Measurements from ENCODE around the gene AKNA. TPM values are rescaled to one million over a fixed set of nuclear protein-coding genes. Genes with fewer than 3 reads are reported as not detected.
A peak's percentile ranks its signal among the peaks of the same experiment; 100 is the strongest.

Gene AKNA, protein sequence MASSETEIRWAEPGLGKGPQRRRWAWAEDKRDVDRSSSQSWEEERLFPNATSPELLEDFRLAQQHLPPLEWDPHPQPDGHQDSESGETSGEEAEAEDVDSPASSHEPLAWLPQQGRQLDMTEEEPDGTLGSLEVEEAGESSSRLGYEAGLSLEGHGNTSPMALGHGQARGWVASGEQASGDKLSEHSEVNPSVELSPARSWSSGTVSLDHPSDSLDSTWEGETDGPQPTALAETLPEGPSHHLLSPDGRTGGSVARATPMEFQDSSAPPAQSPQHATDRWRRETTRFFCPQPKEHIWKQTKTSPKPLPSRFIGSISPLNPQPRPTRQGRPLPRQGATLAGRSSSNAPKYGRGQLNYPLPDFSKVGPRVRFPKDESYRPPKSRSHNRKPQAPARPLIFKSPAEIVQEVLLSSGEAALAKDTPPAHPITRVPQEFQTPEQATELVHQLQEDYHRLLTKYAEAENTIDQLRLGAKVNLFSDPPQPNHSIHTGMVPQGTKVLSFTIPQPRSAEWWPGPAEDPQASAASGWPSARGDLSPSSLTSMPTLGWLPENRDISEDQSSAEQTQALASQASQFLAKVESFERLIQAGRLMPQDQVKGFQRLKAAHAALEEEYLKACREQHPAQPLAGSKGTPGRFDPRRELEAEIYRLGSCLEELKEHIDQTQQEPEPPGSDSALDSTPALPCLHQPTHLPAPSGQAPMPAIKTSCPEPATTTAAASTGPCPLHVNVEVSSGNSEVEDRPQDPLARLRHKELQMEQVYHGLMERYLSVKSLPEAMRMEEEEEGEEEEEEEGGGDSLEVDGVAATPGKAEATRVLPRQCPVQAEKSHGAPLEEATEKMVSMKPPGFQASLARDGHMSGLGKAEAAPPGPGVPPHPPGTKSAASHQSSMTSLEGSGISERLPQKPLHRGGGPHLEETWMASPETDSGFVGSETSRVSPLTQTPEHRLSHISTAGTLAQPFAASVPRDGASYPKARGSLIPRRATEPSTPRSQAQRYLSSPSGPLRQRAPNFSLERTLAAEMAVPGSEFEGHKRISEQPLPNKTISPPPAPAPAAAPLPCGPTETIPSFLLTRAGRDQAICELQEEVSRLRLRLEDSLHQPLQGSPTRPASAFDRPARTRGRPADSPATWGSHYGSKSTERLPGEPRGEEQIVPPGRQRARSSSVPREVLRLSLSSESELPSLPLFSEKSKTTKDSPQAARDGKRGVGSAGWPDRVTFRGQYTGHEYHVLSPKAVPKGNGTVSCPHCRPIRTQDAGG (N-terminal part only)
- 100 to 1,000 TPM; 107 to 118 TPM for total RNA-seq

DNA sequence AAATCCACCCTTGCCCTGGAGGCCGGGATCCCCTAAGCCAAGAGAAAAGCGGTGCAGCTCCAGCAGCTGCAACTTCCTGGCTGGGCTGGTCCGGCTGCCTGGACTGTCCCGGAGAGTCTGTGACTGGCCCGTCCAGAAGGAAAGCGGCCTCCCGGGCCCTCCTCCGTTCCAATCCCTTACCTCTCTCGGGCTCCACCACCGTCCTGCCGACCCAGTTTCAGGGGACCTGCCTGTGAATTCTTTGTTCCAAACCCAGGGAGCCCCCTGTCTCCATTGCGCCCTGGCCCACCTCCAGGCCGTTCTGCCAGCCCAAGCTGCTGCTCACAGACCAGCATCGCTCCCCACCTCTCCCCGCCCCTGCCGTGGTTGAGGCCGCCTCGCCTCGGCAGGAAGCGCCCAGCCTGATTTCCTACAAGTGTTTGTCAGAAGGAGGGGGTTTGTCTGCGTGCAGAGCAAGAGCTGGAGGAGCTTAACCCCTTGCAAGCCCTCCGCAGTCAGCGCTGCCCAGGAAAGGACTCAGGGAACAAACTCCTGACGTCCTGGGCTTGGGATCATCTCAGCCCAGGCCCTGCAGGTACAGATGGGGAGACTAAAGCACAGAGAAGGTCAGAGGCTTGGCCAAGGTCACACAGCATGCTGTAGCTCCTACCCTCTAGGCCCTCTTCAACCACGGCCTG is at the start of gene AKNA:
TSS of gene AKNA (minus strand) at position 303 of the 677 bp plus-strand sequence. CDS start 6,649 bp downstream, outside the sequence.
- no peaks in the 10 kb centered on the region for H3K9me3 Mint-ChIP-seq
- H3K27ac Mint-ChIP-seq = peak within 1 kb of the TSS; percentile 100
- H3K36me3 Mint-ChIP-seq (ENCODE audit: low read depth) = peaks cover 54% of the 10 kb centered on the region
- DNase-seq = peak; percentile 88
- H3K27me3 Mint-ChIP-seq (ENCODE audit: low read depth) = no peaks in the 10 kb centered on the region
- peak within 1 kb of the TSS; percentile 97 for H3K4me3 Mint-ChIP-seq
- H3K4me1 Mint-ChIP-seq (ENCODE audit: low read depth) = peaks cover 66% of the 10 kb centered on the region
- intact Hi-C loops (cut with micrococcal nuclease) = loop anchor here (5.0 to 10.0 kb wide), 5 partner anchors 509 to 1113 kb away; partner anchors contain the start of genes CDC26 and PRPF4
- CTCF ChIA-PET = interaction anchor here (0.9 to 6.5 kb wide), 9 partner anchors 8 to 229 kb away, joined by 3 to 46 read pairs (median 5); no protein-coding TSS in a partner anchor

DNA sequence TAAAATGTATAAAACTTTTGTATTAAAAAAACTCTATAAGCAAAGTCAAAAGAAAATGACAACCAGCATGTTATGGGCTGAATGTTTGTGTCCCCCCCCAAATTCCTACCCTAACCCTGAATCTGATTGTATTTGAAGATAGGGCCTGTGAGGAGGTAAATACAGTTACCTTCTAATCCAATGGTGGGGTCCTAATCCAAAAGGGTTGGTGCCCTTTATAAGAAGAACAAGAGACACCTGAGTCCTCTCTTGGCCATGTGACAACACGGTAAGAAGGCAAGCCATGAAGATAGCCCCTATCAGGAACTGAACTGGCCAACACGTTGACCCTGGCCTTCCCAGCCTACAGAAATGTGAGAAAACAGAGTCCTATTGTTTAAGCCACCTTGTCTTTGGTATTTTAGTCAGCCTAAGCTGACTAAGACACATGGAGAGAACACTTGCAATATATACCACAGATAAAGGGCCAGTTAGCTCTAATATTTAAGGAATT is 49.7 kb upstream of the AKNA start:
- Mint-ChIP-seq H3K4me1 (ENCODE audit: low read depth) (peaks cover 2% of the 10 kb centered on the region), H3K9me3 (no peaks in the 10 kb centered on the region), H3K36me3 (ENCODE audit: low read depth) (no peaks in the 10 kb centered on the region), H3K4me3 (no peak overlapping the region), H3K27ac (no peak overlapping the region), H3K27me3 (ENCODE audit: low read depth) (no peaks in the 10 kb centered on the region)
- intact Hi-C loops (cut with micrococcal nuclease) = loop anchor here (5.0 kb wide), 1 partner anchor 50 kb away; no protein-coding TSS in a partner anchor
- no peak for DNase-seq
- CTCF ChIA-PET = interaction anchor here (0.6 to 1.0 kb wide), 2 partner anchors 48 to 49 kb away, joined by 3 to 4 read pairs; no protein-coding TSS in a partner anchor

DNA sequence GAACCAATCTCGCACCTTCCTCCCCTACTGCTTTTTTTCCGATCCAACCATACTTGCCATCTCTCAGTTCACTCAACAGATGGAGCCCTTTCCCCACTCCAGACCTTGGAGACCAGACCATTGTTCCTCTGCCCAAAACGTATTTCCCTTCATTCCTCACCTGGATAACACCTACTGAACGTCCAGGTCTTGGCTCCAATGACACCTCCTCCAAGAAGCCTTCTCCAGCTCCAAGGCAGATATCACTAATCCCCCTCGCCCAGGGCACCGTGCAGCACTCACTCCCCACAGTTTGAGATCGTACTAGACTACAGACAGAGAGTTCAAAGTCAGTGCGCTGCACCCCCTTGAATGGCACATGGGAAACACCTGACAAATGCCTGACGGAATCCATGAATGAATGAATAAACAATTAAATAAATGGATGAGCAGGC is 47.1 kb upstream of the AKNA start:
- DNase-seq = peak; percentile 37
- no peaks in the 10 kb centered on the region for H3K36me3 Mint-ChIP-seq (ENCODE audit: low read depth)
- CTCF ChIA-PET = interaction anchor here (0.6 to 3.2 kb wide), 9 partner anchors 16 to 218 kb away, joined by 3 to 37 read pairs (median 6); no protein-coding TSS in a partner anchor
- peaks cover 2% of the 10 kb centered on the region for H3K4me1 Mint-ChIP-seq (ENCODE audit: low read depth)
- intact Hi-C loops (cut with micrococcal nuclease) = loop anchor here (1.0 to 5.0 kb wide), 3 partner anchors 52 to 218 kb away; no protein-coding TSS in a partner anchor
- H3K9me3 Mint-ChIP-seq = no peaks in the 10 kb centered on the region
- H3K27ac Mint-ChIP-seq = no peak overlapping the region
- H3K27me3 Mint-ChIP-seq (ENCODE audit: low read depth) = no peaks in the 10 kb centered on the region
- no peak overlapping the region for H3K4me3 Mint-ChIP-seq

DNA sequence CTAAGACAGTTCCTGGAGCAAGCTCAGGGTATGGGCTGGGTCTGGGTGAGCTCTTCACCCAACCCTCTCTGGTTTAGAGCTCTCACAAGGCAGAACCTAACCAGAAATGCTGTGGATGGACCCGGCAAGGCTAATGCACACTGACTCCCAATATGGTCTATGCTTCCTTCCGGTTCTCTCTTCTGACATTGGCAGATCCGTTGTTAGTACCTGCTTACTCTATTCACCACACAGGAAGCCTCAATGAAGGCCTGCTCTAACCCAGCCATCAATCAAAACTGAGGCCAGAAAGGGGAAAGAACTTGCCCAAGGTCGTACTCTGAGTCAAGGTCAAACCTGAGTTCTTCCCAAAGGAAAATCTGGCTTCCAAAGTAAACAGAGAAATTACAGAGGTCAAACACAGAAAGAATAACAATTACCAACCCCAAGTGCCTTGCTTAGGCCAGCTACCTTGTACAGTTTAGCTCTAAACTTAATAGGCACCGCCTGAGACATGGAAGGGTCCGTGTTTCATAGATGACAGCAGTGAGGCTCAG is 46.0 kb upstream of the AKNA start:
- intact Hi-C loops (cut with micrococcal nuclease) = loop anchor here (1.0 kb wide), 2 partner anchors 74 to 220 kb away; no protein-coding TSS in a partner anchor
- Mint-ChIP-seq H3K36me3 (ENCODE audit: low read depth) (no peaks in the 10 kb centered on the region), H3K4me3 (no peak overlapping the region), H3K27ac (no peak overlapping the region), H3K9me3 (no peaks in the 10 kb centered on the region), H3K27me3 (ENCODE audit: low read depth) (no peaks in the 10 kb centered on the region), H3K4me1 (ENCODE audit: low read depth) (peaks cover 2% of the 10 kb centered on the region)
- CTCF ChIA-PET = interaction anchor here (0.6 to 3.2 kb wide), 6 partner anchors 18 to 220 kb away, joined by 3 to 37 read pairs (median 4); partner anchors contain the start of gene WHRN
- DNase-seq = peak; percentile 16

DNA sequence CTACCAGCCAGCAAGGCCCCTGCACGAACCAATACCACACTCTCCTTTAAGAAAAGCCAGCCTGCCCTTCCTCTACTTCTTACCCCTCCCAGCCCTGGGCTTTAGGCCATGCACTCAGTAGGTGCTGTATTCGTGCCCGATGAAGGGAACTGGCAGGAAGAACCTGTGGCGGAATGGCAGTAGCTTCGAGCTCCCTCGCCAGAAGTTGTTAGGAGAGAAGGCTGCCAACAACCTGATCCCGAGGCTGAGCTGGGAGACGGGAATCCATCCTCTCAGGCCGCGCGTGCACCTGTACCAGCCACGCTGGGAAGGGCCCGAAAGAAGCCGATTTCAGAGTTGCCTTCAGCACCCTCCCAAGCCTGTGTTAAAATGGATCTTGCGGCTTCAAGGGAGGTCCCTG is 45.3 kb upstream of the AKNA start:
- Mint-ChIP-seq H3K4me1 (ENCODE audit: low read depth) (peaks cover 2% of the 10 kb centered on the region), H3K9me3 (no peaks in the 10 kb centered on the region), H3K27me3 (ENCODE audit: low read depth) (no peaks in the 10 kb centered on the region), H3K4me3 (no peak overlapping the region), H3K36me3 (ENCODE audit: low read depth) (no peaks in the 10 kb centered on the region), H3K27ac (no peak overlapping the region)
- CTCF ChIA-PET = interaction anchor here (0.8 to 3.2 kb wide), 5 partner anchors 18 to 220 kb away, joined by 3 to 37 read pairs (median 3); partner anchors contain the start of gene WHRN
- intact Hi-C loops (cut with micrococcal nuclease) = no loop called here
- no peak for DNase-seq

DNA sequence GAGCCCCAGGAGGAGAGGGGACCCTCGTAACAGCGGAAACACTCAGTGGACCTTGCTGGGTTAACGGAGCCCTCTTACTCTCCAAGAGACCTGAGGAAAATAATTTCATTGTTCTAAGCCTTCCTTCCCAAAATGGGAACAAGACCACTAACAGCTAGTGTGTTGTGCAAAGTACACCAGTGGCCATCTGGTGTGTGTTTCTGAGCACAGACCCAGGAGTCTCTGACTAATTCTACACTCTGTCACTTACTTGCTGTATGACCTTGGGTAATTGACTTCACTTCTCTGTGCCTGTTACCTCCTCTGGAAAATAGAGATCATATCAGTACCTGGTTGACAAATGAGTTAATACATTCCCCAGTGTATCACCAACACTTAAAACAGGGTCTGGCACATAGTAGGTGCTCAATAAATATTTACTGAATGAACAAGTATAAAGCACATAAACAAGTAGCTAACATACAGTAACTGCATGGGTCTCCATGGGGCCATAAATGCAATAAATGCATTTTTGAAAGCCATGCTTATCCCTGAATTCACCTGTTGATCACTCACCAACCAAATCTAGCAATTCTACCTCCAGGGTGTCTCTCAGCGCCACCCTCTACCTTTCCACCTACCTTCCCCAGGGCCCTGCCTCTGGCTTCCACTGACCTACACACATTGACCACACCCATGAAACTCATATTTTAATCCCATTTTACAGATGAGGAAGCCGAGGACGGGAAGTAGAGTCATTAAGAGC is 44.7 kb upstream of the AKNA start:
- DNase-seq = no peak
- intact Hi-C loops (cut with micrococcal nuclease) = no loop called here
- H3K27me3 Mint-ChIP-seq (ENCODE audit: low read depth) = no peaks in the 10 kb centered on the region
- no peaks in the 10 kb centered on the region for H3K36me3 Mint-ChIP-seq (ENCODE audit: low read depth)
- H3K9me3 Mint-ChIP-seq = no peaks in the 10 kb centered on the region
- CTCF ChIA-PET = interaction anchor here (0.8 to 1.2 kb wide), 3 partner anchors 19 to 27 kb away, joined by 3 read pairs; no protein-coding TSS in a partner anchor
- H3K4me1 Mint-ChIP-seq (ENCODE audit: low read depth) = peaks cover 2% of the 10 kb centered on the region
- H3K27ac Mint-ChIP-seq = no peak overlapping the region
- no peak overlapping the region for H3K4me3 Mint-ChIP-seq

DNA sequence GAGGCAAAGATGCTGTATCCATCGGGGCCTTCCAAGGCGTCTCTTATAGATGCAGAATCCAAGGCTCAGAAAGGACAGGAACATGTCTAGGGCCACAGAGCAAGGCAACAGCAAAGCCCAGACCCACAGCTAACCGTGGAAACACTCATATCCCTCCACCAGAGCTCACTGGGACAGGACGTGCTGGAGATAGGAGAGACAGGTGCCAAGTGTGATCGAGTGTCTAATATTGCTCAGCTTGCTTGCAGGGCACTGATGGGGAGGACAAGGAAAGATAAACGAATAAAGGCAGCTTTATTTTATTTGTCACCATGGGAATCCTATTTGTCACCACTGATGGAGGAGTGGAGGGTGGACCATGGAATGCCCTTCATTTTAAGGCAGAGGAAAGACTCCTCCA is 44.0 kb upstream of the AKNA start:
- no peak for DNase-seq
- Mint-ChIP-seq H3K4me1 (ENCODE audit: low read depth) (peaks cover 2% of the 10 kb centered on the region), H3K9me3 (no peaks in the 10 kb centered on the region), H3K4me3 (no peak overlapping the region), H3K36me3 (ENCODE audit: low read depth) (no peaks in the 10 kb centered on the region), H3K27me3 (ENCODE audit: low read depth) (no peaks in the 10 kb centered on the region), H3K27ac (no peak overlapping the region)
- CTCF ChIA-PET = interaction anchor here (1.2 to 1.4 kb wide), 3 partner anchors 19 to 222 kb away, joined by 3 to 6 read pairs (median 6); no protein-coding TSS in a partner anchor
- intact Hi-C loops (cut with micrococcal nuclease) = no loop called here

DNA sequence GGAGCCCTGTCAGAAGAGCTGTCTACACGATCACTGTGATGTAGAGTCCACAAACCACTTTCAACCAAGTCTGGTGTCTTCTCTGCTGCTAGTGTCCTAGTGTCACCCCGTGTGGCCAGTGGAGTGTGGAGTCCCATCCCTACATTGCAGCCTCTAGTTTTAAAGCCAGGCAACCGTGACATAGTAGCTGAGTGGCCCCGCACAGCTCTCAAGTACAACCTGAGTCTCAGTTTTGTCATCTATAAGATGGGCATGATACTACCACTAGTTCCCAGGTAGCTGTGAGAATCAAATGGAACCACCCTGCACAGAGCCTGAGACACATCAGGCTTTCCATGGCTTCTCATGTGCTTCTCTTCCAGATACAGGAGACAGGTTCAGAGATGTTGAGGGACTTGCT is 43.2 kb upstream of the AKNA start:
- Mint-ChIP-seq H3K36me3 (ENCODE audit: low read depth) (no peaks in the 10 kb centered on the region), H3K9me3 (no peaks in the 10 kb centered on the region), H3K4me3 (no peak overlapping the region), H3K27ac (no peak overlapping the region), H3K27me3 (ENCODE audit: low read depth) (no peaks in the 10 kb centered on the region), H3K4me1 (ENCODE audit: low read depth) (peaks cover 2% of the 10 kb centered on the region)
- intact Hi-C loops (cut with micrococcal nuclease) = no loop called here
- no peak for DNase-seq
- CTCF ChIA-PET = interaction anchor here (0.6 to 1.4 kb wide), 3 partner anchors 26 to 222 kb away, joined by 3 to 6 read pairs (median 6); no protein-coding TSS in a partner anchor

DNA sequence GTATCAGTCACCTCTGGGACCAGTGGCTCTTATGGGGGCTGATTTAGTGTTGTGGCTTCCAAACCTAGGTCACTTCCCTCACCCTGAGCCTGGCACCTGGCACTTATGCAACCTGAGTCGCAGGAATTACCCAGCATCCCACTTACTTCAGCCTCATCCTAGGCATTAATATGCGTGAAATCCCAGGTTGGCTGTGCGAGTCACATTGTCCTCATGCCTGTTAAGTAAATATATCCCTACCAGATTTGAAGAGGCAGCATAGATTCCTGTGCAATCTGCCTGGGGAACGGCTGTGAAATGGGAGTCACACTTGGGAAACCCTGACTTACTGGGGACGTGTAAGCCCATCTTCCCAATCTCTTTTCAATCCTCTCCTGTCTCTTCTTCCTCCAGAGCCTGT is 42.7 kb upstream of the AKNA start:
- no peaks in the 10 kb centered on the region for H3K9me3 Mint-ChIP-seq
- peaks cover 2% of the 10 kb centered on the region for H3K4me1 Mint-ChIP-seq (ENCODE audit: low read depth)
- H3K27ac Mint-ChIP-seq = no peak overlapping the region
- CTCF ChIA-PET = interaction anchor here (1.3 to 1.4 kb wide), 2 partner anchors 25 to 223 kb away, joined by 6 read pairs; no protein-coding TSS in a partner anchor
- H3K36me3 Mint-ChIP-seq (ENCODE audit: low read depth) = no peaks in the 10 kb centered on the region
- no peaks in the 10 kb centered on the region for H3K27me3 Mint-ChIP-seq (ENCODE audit: low read depth)
- intact Hi-C loops (cut with micrococcal nuclease) = no loop called here
- H3K4me3 Mint-ChIP-seq = no peak overlapping the region
- DNase-seq = no peak

DNA sequence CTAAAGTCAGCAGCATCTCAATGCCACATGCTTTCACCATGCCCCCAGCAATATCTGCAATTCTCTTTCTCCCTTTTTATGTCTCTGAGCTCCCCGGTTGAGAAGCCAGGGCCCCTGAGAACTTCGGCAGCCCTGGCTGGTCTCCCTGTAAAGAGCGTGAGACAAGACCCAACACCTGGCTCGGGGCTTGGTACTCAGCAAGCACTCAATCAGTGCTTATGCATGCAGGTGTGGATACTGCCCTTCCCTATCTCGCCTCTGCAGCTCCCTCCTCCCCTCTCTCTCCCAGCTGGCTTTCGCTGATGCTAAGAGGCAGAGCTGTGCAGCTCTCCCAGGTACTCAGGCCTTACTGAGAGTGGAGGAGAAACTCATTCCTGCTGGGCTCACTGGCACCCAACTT is 41.7 kb upstream of the AKNA start:
- DNase-seq = no peak
- intact Hi-C loops (cut with micrococcal nuclease) = no loop called here
- CTCF ChIA-PET = interaction anchor here (0.7 to 2.4 kb wide), 3 partner anchors 10 to 224 kb away, joined by 3 to 10 read pairs (median 4); no protein-coding TSS in a partner anchor
- Mint-ChIP-seq H3K36me3 (ENCODE audit: low read depth) (no peaks in the 10 kb centered on the region), H3K4me3 (no peak overlapping the region), H3K9me3 (no peaks in the 10 kb centered on the region), H3K4me1 (ENCODE audit: low read depth) (peaks cover 2% of the 10 kb centered on the region), H3K27me3 (ENCODE audit: low read depth) (no peaks in the 10 kb centered on the region), H3K27ac (no peak overlapping the region)
